HG03432 (cell line): Measurements from ENCODE around the gene DES.

Experiments used
- ATAC-seq: cut with Tn5 transposase; IDR thresholded peaks from one replicate; pipeline ENCODE4 v1.9.1; 2021; ENCODE audit warnings: mild to moderate bottlenecking, moderate library complexity; ENCODE audit not compliant: unreplicated experiment

Gene DES

DNA sequence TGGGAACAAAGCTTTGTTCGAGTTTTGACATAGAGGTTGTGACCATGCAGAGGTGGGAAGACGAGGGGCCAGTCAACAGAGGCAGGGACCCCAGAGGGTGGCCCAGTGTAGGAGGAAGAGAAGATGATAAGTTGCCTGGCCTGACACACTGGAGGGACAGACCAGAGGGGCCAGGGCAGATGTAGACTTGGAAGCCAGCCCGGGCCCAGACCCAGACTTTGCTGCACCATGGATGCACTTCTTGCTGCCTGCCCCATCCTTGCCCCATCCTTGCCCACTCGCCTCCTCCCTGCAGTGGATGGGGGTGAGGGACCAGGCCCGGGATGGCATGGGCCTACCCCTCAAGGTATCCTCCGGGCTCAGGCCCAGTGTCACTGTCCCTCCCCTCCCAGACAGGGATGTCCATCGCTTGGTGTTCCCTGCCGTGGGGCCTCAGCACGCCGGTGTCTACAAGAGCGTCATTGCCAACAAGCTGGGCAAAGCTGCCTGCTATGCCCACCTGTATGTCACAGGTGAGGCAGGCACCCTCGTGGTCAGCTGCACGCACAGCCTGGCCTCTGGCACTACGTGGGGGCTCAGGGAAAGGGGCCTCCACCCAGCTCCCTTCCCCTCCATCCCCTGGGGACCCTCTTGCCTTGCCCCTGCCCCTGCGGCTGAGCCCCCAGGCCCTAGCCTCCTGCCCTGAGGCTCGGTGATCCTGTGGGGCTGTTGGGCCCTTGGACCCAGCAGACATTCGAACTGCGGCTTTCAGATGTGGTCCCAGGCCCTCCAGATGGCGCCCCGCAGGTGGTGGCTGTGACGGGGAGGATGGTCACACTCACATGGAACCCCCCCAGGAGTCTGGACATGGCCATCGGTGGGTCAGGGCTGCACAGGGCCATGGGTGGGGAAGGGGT lies 53.5 kb downstream of the DES start:
- no peak for ATAC-seq

- ATAC-seq = no peak
These were observed 54.5 kb downstream of the DES start for GRCh38 chr2:219472629-219473187.

GRCh38 chr2:219473511-219473910 lies 55.3 kb downstream of the DES start:
- no peak for ATAC-seq

DNA sequence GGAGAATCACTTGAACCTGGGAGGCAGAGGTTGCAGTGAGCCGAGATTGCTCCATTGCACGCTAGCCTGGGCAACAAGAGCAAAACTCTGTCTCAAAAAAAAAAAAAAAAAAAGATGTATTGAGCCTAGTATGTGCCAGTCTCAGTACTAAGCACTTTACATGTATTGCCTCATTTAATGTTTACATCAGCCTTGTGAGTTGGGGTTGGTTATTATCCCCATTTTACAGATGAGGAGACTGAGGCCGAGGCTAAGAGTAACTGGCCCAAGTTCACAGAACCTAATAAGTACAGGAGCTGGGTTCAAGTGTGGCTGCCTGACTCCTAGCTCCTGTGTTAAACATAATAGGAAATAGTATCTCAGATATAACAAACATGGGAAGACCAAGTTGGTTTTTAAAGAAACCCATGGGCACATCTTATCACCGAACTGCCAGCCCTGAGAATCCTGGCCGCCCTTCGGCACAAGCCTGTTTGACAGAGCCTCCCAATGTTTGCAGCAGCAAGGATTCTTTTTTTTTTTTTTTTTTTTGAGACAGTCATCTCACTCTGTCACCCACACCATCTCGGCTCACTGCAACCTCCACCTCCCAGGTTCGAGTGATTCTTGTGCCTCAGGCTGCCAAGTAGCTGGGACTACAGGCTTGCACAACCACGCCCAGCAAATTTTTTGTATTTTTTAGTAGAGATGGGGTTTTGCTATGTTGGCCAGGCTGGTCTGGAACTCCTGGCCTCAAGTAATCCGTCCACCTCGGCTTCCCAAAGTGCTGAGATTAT lies 56.3 kb downstream of the DES start:
- no peak for ATAC-seq

DNA sequence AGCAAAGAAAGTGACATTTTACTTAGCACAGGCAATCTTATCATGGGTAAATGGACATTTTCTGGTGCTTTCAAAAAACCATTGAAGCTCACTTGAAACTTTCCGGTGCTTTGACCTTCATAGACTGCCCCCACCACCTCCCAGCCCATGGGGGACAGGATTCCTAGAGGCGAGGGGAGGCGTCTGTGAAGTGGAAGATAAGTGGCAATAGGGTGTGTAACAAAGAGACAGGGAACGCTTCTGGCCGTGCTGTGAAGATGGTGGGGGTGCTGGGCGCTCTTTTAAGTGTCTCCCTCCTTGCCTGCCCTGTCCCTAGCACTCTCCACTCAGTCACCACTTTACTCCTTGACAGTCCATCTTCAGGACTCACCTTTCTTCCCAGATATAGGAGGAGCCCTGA lies 57.1 kb downstream of the DES start:
- ATAC-seq = no peak

- no peak for ATAC-seq
These were observed 57.8 kb downstream of the DES start for GRCh38 chr2:219475697-219476651.
